Measurements from ENCODE around the gene SLC28A1. TPM values are rescaled to one million over a fixed set of nuclear protein-coding genes. Genes with fewer than 3 reads are reported as not detected.

SLC28A1 gene
- total RNA-seq, 1 experiment from 2014 or later, result not detected

GRCh38 chr15:84921121-84921520 lies 36.7 kb downstream of the SLC28A1 start:
- H3K27me3 ChIP-seq (ENCODE audit: insufficient read depth, low read length), result no peaks in the 10 kb centered on the region
- H3K9ac ChIP-seq (ENCODE audit: low read length), result no peak overlapping the region
- ChIA-PET POLR2A (no interaction called here), CTCF (no interaction called here), RAD21 (ENCODE audit: low non-redundant PET in 1 of 2, low total read pairs in 2 of 2, uncharacterized antibody in 2 of 2, unreplicated experiment in 2 of 2) (no interaction called here)
- H3K9me2 ChIP-seq (ENCODE audit: insufficient read depth), result no peaks in the 10 kb centered on the region
- H4K20me1 ChIP-seq (ENCODE audit: insufficient read depth), result no peaks in the 10 kb centered on the region
- no peak overlapping the region for H3K27ac ChIP-seq (ENCODE audit: low read depth, low read length)
- no peak overlapping the region for H3K4me3 ChIP-seq (replicated peaks in 1 of 2; ENCODE audit: low read depth in 1 of 2, low read length in 2 of 2)
- no peaks in the 10 kb centered on the region for H3K36me3 ChIP-seq (ENCODE audit: control insufficient read depth in 1 of 2, insufficient read depth in 2 of 2, low read length in 2 of 2)
- no peak overlapping the region for H3K4me2 ChIP-seq (ENCODE audit: low read length)
- no TSS peak for BruUV-seq (replicated peaks)
- H3K79me2 ChIP-seq (ENCODE audit: insufficient read depth, low read length), result no peaks in the 10 kb centered on the region
- TF ChIP-seq MAX (IDR thresholded peaks at IDR 0.05) (no peak), CEBPB (IDR thresholded peaks at IDR 0.05; ENCODE audit: low read depth) (no peak), EZH2phosphoT487 (IDR thresholded peaks at IDR 0.05; ENCODE audit: borderline replicate concordance) (no peak), ZNF274 (IDR thresholded peaks at IDR 0.05; ENCODE audit: low read depth, low read length) (no peak), FOSL1 (IDR thresholded peaks at IDR 0.05; ENCODE audit: low read depth) (no peak), POLR2AphosphoS5 (IDR thresholded peaks at IDR 0.05; ENCODE audit: low read depth, low read length) (no peak), CTCF (IDR thresholded peaks at IDR 0.05 in 2 of 3, conservative IDR thresholded peaks at IDR 0.05 in 1 of 3; ENCODE audit: borderline replicate concordance in 1 of 3, insufficient read depth in 1 of 3, low read depth in 2 of 3, low read length in 2 of 3) (no peak), ATF3 (IDR thresholded peaks at IDR 0.05) (no peak), SRF (IDR thresholded peaks at IDR 0.05; ENCODE audit: low read depth) (no peak), POLR2A (IDR thresholded peaks at IDR 0.05; ENCODE audit: borderline replicate concordance, extremely low read depth, insufficient read depth, insufficient read length) (no peak), RAD21 (IDR thresholded peaks at IDR 0.05; ENCODE audit: low read depth) (no peak), ZFX (IDR thresholded peaks at IDR 0.05) (no peak), SIN3A (IDR thresholded peaks at IDR 0.05; ENCODE audit: low read depth) (no peak), EZH2 (IDR thresholded peaks at IDR 0.05) (no peak), ELF1 (IDR thresholded peaks at IDR 0.05; ENCODE audit: borderline replicate concordance, low read depth) (no peak), YY1 (IDR thresholded peaks at IDR 0.05; ENCODE audit: extremely low read depth, insufficient replicate concordance, low read depth, low read length) (no peak)
- H3K4me1 ChIP-seq (ENCODE audit: control insufficient read depth in 1 of 2, insufficient read depth in 2 of 2, low read length in 2 of 2), result peaks cover 0 to 3% of the 10 kb centered on the region in 2 experiments; a peak in 2 of 4 replicates
- DNase-seq (ENCODE audit: low read depth, low spot score) (no peak), ATAC-seq (no peak)
- H3K9me3 ChIP-seq (ENCODE audit: control insufficient read depth in 1 of 2, insufficient read depth in 1 of 2, low read depth in 1 of 2, low read length in 2 of 2), result no peaks in the 10 kb centered on the region
- H2AFZ ChIP-seq (ENCODE audit: low read depth, low read length, poor library complexity, severe bottlenecking), result no peak overlapping the region
- intact Hi-C loops (cut with micrococcal nuclease), result no loop called here
